GM21515 (cell line): Measurements from ENCODE around the gene UTS2R.

Source experiments
- ATAC-seq: cut with Tn5 transposase; IDR thresholded peaks from one replicate; pipeline ENCODE4 v1.9.1; 2021; ENCODE audit not compliant: unreplicated experiment

The UTS2R gene

DNA sequence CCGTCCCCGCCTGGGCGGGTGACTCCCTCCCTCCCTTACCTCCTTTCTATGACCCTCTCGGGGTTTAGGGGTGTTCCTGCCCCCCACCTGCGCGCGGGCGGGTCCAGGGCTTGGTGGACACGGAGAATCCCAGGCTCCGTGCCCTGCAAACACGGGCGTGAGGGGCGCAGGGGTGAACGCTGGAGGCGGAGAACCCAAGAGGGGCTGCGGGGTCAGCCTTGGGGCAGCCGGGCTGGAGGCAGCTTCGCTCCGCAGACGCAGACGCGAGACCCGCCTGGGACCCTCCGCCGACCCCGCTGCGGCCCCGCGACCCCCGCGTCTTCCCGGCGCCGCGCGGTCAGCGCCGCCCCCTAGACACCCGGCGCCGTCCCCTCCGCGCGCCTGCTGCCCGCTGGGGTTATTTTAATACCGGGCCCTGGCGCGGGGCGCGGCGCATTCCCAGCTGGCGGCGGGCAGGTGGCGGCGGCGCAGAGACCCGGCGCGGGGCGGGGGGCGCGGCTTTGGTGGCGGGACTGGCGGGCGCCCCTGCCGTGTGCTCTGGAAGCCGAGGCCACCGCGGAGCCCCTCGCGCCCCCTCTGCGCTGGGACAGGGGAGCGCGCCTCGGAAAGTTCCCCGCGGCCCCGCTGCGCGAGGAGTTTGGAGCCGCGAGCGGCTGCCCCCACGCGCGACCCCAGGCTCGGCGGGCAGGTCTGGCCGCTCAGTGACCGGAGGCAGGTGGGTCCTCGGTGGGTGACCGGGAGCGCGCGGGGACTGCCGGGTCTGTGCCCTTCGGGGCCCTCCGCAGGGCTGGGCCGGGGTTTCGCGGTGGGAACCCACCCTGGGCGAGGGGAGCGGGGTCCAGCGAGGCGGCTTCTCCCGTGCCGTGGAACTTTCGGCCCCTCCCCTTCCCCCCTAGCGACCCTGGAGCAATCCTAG lies at the start of gene UTS2R:
TSS of gene UTS2R (plus strand) at position 433 of the 916 bp plus-strand sequence. CDS start 2,560 bp downstream, outside the sequence.
- ATAC-seq, result no peak

DNA sequence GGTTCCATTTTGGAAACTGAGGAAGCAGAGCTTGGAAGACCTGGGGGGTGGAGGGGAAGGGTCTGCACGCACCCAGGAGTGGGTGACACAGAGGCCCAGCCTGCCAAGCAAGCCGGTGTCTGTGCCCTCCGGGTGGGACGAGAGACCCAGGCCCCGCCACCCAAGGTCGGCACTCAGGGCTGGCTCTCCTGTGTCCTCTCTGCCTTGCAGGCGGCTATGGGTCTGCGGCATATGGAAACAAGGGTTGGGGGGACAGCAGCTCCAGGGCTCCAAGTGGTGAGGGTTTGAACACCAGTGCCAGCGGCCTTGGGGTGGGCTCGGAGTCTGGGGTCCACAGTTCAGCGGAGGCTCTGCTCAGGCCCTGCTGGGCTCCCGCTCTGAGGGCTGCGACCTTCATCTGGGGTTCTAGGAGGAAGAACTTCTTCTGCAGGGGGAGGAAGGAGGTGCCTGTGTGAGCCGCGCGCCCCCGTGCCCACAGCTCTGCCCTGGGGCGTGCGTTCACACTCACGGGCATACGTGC lies 49.6 kb upstream of the UTS2R start:
- ATAC-seq, result no peak

DNA sequence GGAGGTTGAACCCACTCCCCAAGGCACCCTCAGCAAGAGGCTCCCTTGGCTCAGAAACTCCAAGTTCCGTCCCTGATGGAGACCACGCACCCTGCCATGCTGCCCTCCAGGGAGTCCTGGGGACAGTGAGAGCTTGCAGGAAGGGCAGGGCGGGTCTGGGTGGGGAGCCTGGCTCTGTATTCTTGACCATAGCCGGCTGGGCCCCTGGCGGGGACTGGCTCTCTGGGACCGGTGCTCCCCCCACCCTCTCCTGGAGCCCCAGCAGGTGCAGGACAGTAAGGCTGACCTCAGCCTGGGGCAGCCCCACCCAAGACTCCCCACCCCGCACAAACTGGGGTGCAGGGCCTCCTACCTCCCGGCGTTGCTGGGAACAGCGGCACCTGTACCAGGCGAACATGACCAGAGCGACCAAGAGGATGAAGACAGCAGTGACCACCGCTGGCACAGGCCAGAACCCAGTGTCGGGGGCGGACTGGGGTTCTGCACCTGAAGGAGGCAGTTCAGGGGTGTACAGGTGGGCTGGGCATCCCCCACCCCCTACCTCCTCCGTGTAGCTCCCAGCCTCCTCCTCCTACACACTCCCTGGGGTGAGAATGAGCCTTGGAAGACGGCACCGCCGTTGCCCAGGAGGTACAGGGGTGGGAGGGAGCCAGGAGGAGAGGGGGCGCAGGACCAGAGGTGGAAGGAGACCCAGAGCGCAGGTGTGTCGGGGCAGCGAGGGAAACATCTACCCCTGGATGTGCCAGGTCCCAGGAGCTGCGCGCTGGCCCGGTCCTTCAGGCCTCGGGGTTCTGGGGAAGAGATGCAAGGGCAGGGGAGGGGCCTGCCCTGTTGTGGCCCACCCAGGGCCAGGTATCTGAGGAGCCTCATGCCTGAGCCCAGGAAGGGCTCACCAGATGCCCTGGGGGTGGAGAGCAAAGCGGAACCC lies 48.8 kb upstream of the UTS2R start:
- ATAC-seq, result no peak

DNA sequence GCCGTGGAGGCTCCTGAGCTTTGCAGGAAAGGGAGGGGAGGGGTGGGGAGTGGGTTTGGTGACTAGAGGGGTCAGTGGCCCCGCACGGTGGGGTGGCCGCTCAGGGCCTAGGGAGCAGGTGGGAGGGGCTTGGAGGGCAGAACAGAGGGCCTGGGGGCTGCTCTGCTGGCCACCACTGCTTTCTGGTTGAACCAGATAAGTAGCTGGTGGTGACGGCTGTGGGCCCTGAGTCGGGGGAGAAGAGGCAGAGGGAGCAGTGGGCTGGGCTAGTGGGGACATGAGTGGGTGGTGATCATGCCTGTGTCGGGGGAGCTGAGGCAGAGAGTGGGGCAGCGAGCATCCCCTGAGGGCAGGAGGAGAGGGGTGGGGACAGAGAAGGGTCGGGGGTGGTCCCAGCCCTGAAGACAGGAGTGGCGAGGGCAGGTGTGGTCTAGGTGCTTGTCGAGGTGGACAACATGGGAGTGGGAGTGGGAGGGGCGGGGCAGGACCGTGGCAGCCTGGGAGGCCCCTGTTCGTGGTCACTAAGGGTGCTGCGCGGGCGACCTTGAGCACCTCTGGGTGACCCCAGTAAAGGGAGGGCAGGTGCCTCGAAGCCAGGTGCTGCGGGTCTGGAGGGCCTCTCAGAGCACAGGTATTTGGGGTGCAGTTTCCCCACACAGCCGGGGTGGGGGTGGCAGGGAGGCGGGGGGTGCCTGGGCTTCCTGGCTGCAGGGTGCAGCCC lies 47.9 kb upstream of the UTS2R start:
- ATAC-seq, result no peak

DNA sequence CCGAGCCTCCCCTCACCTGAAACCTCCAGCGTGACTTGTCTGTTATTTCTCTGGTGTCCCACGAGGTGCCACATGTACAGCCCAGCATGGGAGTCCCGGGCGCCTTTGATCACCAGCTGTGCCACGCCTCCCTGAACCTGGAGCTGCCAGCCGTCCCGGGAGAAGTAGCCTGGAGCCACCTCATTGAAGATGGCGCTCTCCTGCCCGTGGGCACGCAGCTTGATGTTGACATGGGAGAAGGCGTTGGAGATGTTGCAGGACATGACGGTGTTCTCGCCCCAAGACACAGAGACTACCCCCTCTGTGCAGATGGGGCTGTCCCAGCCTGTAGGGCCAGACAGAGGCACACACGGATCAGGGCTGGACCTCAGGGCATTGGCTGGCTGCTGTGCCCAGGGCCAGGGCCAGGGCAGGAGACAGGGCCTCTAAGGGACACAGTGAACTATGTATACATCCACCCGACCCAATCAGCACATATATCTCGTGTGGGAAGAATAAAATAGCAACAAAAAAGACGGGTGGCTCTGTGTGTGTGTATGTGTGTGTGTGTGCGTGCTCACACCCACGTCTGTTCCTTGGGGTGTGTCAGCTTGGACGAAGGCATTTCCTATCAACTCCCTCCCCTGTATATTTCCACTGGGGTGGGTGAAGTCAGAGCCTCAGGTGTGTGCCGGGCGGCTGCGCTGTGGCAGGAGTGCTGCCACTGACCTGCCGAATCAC lies 46.8 kb upstream of the UTS2R start:
- no peak for ATAC-seq

DNA sequence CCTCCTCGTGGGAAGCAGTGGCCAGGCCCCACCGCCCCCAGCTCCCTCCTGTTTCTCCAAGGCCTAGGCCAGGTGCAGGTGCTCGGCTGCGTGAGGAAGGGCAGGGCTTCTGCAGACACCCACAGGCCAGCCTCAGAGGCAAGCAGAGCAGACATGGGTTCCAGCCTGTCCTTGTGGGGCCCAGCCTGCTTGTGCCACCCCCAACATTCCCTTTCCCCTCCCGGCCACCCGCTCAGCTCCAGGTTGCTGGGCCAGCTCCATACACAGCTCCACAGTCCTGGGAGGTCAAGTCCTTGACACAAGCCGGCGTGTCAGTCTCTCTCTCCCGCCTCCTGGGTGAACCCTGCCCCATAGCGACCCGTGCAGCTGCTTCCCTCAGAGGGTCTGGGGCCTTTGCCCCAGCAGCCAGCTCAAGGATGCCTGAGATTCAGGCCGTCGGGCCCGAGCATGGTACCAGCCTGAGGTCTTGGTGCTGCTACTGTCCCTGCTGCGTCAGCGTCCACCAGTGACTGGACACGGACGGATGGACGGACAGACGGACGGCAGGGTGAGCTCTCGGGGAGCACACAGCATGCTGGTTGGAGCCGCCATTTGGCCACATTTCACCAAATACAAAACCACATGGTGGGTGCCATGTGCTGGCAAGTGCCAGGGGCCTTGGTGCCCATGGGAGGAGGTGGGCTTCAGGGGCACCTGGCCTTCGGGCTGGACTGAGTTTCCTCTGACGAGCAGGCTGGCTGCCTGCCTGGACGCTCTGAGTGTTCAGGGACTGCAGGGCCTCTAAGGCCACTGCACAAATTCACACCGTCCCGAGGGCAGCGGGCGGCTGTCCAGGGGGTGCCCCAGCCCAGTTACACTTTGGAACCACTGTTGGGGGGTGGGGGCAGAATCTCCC lies 46.0 kb upstream of the UTS2R start:
- no peak for ATAC-seq

DNA sequence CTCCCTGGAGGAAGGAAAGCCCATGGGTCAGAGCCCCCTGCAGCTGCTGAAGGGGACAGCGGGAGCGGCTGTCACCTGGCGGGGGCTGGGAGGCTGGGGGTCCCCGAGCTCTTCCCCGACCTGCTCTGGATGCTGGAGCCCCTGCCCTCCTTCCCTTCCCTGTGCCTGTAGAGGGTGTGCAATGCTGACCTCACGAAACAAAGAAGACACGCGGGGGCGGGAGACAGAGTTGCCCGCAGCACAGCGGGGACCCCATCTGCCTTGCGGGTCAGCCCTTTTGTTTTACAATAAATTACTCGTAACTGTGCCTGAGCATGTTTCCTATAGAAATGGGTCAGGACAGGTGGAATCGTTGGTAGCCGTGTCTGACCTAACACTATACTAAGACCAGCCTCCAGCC lies 44.3 kb upstream of the UTS2R start:
- no peak for ATAC-seq

DNA sequence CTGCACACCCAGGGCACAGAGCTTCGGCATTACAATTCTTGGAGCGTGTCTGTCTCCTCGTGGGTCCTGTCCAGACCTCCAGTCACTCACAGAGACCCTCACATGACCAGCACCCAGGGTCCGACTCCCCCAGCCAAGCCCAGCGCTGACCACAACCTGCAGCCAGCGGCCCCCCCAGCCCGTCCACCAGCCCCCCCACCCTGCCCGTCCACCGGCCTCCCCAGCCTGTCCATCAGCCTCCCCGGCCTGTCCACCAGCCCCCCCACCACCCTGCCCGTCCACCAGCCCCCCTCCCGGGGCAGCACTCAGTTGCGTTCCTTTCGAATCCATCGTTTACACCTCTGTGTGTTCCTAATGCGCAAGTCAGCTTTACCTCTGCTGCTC lies 43.8 kb upstream of the UTS2R start:
- ATAC-seq, result no peak

DNA sequence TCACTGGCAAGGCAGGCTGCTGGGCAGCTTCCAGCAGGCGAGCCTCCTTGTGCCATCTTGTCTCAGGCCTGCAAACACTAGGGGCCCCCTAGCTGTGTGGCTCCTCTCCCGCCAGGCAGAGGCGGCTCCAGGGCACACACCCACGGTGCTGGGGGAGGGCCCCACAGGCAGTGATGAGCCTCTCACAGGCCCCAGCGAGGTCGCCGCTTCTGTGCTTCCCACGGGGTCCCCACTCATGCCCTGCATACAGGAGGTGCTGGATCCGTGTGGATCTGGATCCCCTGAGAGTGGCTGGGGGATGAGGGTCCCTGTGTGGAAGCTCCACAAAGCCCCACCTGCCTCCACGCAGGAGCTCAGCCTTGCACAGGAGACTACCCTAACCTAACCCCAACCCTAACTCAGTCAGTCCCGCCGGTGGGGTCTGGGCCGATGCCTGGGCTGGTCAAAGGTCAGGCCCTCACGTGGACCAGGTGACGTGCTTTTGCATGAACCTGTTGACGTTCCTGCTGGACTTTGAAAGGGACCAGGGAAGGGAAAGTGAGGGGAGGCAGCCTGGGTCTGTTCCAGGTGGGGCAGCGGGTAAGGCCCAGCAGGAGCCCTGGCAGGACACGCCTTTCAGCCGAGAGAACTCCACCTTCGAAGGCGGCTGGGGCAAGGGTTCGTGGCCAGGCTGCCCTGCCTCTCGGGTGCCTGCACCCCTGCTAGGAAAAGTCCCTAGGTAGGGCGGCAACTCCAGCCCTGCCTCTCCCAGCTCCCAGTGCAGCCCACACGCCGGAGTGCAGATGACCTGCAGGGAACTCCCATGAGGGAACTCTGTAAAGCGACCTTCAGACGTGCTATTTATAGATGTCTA lies 43.2 kb upstream of the UTS2R start:
- no peak for ATAC-seq

DNA sequence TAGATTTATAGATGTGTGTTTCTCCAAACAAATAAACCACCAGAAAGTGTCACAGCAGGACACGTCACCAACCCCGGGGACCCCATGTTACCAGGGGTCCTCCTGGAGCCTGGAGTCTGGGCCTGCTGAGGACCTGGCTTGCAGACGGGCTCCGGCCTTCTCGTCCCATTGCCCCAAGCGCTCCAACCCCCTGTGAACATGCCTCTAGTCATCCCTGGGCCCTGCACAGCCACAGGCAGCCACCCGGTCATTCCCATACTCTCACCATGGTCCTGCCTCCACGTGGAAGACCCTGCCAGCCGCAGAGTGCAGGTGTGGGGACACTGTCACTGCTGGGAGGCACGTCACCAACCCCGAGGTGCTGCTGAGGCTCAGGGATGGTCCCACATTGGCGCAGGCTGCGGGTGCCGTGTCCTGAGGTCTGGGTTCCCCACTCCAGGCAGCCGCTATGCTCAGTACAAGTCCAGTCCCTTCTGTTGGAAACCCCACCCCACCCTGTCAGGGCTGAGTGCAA lies 42.5 kb upstream of the UTS2R start:
- no peak for ATAC-seq

DNA sequence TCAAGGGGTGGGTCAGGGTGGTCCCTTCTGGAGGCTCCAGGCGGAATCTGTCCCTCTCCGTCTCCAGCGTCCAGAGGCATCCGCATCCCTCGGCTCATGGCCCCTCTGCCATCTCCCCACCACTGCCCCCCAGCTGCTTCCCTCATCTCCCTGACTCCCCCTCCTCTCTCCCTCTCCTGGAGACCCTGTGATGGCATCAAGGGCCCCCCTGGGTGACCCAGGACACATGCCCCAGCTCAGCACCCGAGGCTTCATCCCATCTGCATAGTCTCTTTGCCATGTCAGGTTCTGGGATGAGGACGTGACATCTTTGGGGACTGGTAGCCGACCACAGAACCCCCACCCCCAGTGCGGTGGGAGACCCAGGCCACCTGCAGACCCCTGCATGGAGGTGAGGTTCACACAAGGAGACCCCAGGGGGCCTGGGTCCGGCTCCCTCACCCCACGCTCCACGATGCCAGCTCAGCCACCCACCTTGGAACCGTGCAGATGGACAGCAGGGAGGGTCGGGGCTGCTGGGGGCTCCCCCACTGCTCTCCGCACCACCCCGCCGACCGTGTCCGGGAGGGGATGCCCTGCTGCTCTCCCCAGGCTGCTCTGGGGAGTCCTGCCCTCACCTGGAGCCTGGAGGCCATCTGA lies 41.8 kb upstream of the UTS2R start:
- ATAC-seq, result no peak

DNA sequence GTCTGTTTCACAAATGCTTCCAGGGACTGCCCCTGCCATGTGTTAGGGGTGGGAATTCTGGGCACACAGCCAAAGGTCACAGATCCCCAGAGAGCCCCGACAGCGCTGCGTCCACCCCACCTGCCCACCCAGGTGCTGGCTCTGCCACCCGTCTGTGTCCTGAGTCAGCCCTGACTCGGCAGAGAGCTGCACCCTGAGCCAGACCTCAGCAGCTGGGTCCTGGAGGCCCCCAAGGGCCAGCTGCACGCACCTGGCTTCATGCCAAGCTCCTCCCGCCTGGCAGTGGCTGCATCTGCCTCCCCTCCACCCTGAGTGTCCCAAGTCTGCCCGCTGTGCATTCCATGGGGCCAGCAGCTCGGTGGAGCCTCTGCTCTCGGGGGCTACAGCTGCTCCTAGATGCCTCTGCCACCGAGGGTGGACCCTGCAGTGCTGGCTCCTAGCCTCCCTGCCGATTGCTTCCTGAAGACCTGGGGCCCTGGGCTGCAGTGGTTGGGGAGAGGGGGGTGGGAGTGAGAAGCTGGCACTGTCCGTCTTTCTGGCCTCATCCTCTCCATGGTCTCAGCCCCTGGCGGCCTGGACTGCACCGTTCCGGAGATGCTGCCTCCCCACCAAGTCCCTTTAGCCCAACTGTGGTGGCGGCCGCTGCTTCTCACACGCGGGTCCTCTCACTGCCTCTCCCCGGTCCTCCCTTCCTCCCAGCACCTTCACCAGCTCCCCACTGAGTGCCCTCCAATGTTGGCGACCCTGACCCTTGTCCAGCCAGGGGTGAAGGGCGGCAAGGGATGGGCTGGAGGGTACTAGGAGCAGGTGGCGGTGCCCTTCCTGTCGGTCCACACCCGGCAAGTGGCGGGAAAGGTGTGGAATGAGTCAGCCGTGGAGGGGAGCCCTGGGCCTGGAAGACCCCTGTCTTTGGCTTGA lies 41.0 kb upstream of the UTS2R start:
- ATAC-seq, result no peak

DNA sequence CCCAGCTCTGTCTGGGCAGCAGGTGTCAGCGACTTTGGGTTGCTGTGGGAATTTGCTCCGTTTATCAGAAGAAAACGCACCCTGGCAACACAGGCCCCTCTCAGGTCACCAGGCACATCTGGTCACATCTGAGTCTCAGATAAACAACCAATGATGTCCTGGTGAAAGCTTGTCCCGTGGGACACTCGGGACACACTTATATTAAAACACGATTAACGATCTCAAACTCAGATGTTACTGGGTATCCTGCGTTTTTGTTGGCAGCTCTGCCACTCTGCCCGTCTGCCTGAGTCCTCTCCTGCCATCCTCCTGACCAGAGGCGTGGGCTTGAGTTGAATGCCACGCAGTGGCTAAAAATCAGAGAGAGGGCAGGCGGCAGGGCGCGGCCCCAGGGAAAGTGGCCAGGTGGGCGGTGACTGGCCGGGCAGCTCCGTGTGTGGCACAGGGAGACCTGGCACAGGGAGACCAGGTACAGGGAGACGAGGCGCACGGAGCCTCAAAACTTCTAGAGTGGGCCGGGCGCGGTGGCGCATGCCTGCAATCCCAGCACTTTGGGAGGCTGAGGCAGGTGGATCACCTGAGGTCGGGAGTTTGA lies 40.1 kb upstream of the UTS2R start:
- no peak for ATAC-seq

DNA sequence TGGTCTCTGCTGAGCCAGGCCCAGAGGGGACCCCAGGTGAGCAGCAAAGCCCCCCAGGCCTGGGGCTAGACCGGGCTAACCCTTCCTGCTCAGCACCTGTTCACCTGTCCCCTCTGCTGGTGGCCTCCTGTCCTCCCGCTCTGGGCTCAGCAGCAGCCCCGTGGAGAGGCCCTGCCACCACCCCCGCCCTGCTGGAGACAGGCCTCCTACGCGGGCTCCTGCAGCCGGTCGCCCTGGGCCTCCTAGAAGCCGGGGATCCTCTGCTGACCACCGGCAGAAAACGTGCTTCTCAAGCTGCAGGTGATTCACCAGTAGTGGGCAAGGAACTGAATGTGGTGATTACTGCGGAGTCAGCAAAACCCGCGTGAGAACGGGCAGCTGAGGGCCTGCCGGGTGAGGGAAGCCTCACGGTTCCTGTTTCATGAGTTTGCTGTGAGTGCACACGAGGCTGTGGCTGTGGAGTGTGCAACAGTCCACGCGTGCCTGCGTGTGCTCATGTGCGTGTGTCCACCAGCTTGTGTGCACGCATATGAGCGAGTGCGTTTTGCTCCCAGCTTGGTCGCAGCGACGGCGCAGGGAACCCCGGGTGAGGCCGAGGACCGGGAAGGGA lies 38.8 kb upstream of the UTS2R start:
- no peak for ATAC-seq

DNA sequence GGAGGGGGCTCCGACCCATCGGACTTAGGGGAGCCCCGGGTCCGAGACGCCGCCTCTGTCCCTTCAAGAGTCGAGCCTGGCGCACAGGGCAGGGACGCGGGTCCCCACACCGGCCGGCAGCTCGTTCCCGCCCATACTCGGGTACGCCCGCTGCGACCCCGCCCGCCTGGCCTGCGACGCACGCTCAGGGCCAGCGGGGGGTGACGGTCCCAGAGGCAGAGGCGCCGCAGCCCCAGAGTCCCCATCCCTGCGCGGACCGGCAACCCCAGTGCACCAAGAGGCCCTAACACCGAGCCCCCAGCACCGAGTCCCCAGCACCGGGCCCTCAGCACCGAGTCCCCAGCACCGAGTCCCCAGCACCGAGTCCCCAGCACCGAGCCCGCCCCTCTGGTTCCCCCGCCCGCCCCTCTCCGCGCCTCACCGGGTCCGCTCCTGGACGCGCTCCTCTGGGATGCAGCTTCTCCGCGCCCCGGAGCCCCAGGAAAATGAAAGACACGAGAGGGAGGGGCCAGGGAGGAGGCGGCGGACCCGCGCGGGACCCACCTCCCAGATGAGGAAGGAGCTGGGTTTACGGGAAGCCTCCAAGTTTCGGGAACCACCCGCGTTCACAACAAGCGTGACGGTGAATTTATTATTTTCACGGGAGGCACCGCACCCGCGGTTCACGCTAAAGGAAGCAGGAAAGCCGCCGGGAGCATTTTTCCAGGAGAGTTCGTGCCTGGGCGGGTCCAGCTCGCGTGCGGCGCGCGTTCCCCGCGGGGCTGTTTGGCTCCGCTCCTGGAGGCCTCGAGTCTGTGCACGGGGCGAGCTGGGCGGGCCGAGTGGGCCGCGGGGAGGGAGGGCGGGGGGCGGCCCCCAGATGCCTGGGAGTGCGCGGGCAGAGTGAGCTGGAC lies 38.0 kb upstream of the UTS2R start, which contains the start of gene SECTM1:
TSS of gene SECTM1 (minus strand) at position 488 of the 893 bp plus-strand sequence. CDS start 6,526 bp downstream, outside the sequence.
- ATAC-seq, result no peak
